MG63 (cell line): Measurements from ENCODE around the gene LNX1. TPM values are rescaled to one million over a fixed set of nuclear protein-coding genes. Genes with fewer than 3 reads are reported as not detected.

Experiments used
- DNase-seq: peaks from one replicate; pipeline ENCODE4 v3.0.0-alpha.2; 2020
- H3K27me3 ChIP-seq: fragments of 250-450 bp; sonication (Bioruptor Pico); 2 replicates; pipeline ENCODE4 v1.5.1; 2020; ENCODE audit warnings: mild to moderate bottlenecking, moderate library complexity
- H3K36me3 ChIP-seq: fragments of 250-450 bp; sonication (Bioruptor Pico); 2 replicates; pipeline ENCODE4 v1.5.1; 2020; ENCODE audit warnings: mild to moderate bottlenecking, moderate library complexity
- H3K4me3 ChIP-seq: fragments of 250-450 bp; sonication (Bioruptor Pico); 2 replicates; pipeline ENCODE4 v1.5.1; 2020; ENCODE audit warnings: mild to moderate bottlenecking, moderate library complexity
- H3K9me3 ChIP-seq: fragments of 250-450 bp; sonication (Bioruptor Pico); 2 replicates; pipeline ENCODE4 v1.5.1; 2020; ENCODE audit warnings: mild to moderate bottlenecking, moderate library complexity
- total RNA-seq: library from RNA; depleted of rRNA; stranded (reverse); fragments of >200 nt; shearing (Covaris generic); gene quantifications from 2 replicates; pipeline ENCODE4 v1.2.3, GENCODE V29; 2014; ENCODE audit warnings: low replicate concordance

Gene LNX1
- total RNA-seq, 1 experiment from 2014 or later = 16.5 TPM

DNA sequence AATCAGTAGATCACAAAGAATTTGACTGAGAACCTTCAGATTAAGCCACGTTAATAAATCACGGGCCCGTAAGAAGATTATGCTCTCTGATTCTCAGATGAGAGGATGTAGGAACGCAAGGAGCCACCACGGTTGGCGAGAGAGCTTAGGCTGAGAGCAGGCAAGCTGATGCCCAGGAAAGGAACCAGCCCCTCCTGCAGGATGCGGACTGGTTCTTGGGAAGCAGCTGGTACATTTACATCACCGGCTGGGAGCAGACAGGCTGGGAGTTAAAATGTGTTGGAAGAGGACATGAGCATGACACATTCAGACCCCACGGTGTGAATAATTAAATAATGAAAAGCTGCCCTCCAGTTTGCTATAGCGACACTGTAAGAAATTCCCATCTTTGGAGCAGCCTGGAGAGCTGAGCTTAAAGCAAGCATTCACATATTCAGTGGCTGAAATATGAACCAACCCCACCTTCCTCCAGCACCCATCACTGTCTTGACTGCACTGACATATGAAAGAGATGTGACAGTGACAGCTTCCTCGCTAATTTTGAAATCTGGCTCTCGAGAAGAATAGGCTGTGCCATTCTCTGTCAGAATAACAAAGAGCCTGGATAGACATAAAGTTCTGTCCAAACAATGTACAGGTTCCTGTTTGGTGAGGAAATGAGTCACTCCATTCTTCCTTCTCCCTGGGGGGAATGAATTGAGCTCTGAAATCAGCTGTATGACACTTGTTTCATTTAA lies 33.1 kb downstream of the LNX1 start:
- H3K27me3 ChIP-seq = no peaks in the 10 kb centered on the region
- H3K4me3 ChIP-seq = no peak overlapping the region
- H3K36me3 ChIP-seq = no peaks in the 10 kb centered on the region
- no peaks in the 10 kb centered on the region for H3K9me3 ChIP-seq
- DNase-seq = peak; percentile 46

DNA sequence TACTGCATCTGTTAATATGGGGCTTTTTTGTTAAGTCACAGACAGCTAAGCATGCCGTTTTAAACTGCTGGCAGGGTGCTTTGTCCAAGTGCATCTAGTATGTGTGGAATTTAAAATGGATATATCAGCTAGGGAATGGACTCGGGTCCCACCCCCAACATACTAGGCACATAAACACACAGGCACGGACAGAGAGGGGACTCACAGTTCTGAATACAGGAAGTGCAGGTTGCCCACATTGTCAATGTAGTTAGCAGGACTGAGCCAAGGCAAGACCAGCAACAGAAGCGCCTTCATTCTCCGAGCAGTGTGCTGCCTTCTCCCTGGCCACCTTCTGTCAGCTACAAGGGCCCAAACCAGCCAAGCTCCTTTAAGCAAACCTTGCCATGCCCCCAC lies 33.6 kb downstream of the LNX1 start:
- Histone ChIP-seq H3K4me3 (no peak overlapping the region), H3K9me3 (no peaks in the 10 kb centered on the region), H3K27me3 (no peaks in the 10 kb centered on the region), H3K36me3 (no peaks in the 10 kb centered on the region)
- no peak for DNase-seq

DNA sequence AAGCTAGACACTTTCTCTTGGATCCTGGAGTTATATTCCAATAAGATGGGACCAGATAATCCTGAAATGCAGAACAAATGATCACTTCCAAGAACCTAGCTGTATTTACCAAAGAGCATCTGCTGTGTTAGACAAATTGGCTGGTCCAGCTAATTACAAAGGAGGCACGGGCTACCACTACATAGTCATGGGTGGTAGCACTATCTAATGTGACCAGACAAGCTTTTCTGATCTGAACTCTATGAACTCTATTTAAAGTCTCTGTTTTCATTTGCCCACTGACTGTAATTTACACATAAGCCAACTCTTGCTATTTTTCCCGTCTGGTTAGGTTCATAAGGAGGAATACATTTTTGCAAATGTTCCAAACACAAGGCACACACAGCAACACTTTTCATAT lies 34.6 kb downstream of the LNX1 start:
- no peak overlapping the region for H3K4me3 ChIP-seq
- H3K27me3 ChIP-seq = no peaks in the 10 kb centered on the region
- peaks cover under 1% of the 10 kb centered on the region; the same call in 1 of the 2 replicates for H3K9me3 ChIP-seq
- no peak for DNase-seq
- no peaks in the 10 kb centered on the region for H3K36me3 ChIP-seq

DNA sequence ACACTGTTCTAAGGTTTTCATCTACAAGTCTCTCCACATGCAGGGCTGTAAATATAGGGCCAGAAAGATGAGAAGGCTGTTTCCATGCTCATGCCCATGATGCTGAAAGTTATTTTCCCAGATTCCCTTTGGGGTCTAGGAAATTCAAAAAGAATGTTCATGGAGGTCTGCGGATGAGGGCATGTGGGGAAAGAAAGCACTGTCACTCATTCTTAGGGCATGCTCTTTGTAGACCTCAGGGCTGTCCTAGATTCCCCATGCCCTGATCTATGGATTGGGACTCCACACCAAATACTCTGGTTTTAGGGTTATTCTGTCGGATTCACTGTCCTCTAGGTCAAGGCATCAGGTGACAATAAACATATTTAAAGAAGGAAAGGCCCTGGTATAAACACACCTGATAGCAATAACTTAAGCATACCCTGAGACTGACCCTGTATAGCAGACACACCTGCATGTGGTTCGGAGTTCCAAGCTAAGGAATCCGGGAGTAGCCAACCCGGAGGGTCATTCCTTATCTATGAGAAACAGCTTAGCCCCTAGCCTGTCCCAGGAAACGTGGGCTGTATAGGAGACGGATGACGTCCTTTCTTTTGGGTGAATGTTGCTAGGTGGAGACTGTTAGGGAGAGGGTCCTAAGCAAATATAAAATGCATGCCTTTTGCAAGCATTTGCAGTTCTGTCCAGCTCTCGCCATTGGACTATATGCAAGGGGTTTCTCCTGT lies 37.6 kb downstream of the LNX1 start:
- DNase-seq = no peak
- H3K27me3 ChIP-seq = no peaks in the 10 kb centered on the region
- H3K9me3 ChIP-seq = peaks cover 3% of the 10 kb centered on the region; the same call in 1 of the 2 replicates

DNA sequence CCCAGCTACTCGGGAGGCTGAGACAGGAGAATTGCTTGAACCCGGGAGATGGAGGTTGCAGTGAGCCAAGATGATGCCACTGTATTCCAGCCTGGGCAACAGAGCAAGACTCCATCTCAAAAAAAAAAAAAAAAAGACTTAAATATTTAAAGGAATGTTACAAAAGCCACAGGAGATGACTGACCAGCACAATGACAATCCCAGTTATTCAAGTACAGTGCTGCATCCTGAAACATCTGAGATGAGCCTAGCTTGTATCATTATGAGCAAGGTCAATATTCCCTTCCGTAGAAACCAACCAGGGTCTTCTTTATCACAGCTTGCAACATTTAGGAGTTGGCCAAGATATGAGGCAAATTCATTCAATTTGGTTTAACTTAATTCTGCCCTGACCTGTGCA lies 38.6 kb downstream of the LNX1 start:
- Histone ChIP-seq H3K9me3 (peaks cover 3% of the 10 kb centered on the region; the same call in 1 of the 2 replicates), H3K27me3 (no peaks in the 10 kb centered on the region), H3K4me3 (no peak overlapping the region), H3K36me3 (no peaks in the 10 kb centered on the region)
- DNase-seq = no peak

More for the DNA sequence above, 37.6 kb downstream of the LNX1 start:
- H3K36me3 ChIP-seq = no peaks in the 10 kb centered on the region
- H3K4me3 ChIP-seq = no peak overlapping the region

DNA sequence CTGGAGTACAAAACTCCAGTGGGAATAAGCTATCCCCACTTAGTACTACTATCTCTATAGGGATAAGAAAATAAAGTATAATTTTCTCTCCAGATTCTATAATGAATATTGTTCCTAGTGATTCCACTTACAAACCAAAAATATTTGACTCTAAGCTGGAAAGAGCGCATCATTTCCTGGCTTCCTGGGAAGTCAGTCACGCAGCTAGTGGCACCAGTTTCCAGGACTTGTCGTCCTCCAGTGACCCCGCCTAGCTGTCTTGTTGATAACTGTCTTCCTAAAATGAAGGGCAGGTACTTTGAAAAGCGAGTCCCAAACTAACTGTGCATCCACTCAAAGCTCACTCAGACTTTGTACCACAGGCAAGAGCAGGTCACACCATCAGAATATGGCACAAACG lies 39.3 kb downstream of the LNX1 start:
- Histone ChIP-seq H3K36me3 (no peaks in the 10 kb centered on the region), H3K27me3 (no peaks in the 10 kb centered on the region), H3K9me3 (peaks cover 3% of the 10 kb centered on the region; the same call in 1 of the 2 replicates), H3K4me3 (no peak overlapping the region)
- DNase-seq = peak; percentile 55

DNA sequence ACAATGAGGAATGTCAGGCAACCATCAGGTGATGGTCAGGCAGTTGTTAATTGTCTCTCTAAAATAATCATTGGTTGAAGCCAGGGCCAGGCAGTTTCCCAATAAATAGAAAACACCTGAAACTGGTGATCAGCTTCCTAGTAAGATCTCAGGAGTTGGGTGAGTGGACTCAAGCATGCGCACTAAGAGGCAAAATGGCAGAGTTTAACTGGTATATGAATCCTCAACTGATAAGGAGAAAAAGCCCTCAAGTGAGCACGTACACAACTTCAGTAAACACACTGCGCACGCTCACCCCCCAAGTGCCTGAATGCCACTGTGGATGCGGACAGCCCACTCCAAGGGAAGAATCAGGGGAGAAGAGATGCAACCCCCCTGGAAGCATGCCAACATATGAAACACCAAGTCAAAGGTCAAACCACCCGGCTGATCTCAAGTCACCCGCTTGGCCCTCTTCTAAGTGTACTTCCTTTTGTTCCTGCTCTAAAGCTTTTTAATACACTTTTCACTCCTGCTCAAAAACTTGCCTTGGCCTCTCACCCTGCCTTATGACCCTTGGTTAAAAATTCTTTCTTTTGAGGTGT lies 39.9 kb downstream of the LNX1 start:
- DNase-seq = no peak
- Histone ChIP-seq H3K27me3 (no peaks in the 10 kb centered on the region), H3K4me3 (no peak overlapping the region), H3K9me3 (peaks cover 3% of the 10 kb centered on the region; the same call in 1 of the 2 replicates), H3K36me3 (no peaks in the 10 kb centered on the region)

DNA sequence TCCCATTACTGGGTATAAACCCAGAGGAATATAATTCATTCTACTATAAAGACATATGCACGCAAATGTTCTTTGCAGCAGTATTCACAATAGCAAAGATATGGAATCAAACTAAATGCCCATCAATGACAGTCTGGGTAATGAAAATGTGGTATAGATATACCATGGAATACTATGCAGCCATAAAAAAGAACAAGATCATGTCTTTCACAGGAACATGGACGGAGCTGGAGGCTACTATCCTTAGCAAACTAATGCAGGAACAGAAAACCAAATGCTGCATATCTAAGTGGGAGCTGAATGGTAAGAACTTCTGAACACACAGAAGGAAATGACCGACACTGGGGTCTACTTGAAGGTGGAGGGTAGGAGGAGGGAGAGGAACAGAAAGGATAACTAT lies 42.6 kb downstream of the LNX1 start:
- DNase-seq = no peak
- H3K27me3 ChIP-seq = no peaks in the 10 kb centered on the region
- H3K36me3 ChIP-seq = no peaks in the 10 kb centered on the region
- peaks cover 3% of the 10 kb centered on the region; the same call in 1 of the 2 replicates for H3K9me3 ChIP-seq
- no peak overlapping the region for H3K4me3 ChIP-seq

DNA sequence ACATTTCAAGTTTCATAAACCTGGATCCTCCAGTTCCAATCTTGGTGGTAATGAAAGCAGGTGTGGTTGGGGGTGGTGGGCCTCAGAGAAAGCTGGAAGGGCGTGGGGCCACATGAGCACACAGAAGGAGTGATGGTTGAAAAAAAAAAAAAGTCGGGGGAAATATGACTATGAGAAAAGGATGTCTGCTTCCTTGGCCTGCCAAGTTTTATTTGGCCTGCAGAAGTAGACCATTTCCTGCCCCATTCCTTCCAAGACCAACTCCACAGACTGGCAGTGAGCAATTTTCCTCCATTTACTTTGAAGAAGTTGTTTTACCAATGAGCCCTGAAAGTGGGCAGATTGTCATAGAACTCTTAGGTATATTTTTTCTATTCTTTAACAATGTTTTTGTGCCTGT lies 43.3 kb downstream of the LNX1 start:
- peak; percentile 93 for DNase-seq
- Histone ChIP-seq H3K4me3 (no peak overlapping the region), H3K9me3 (peaks cover 3% of the 10 kb centered on the region; the same call in 1 of the 2 replicates), H3K36me3 (no peaks in the 10 kb centered on the region), H3K27me3 (no peaks in the 10 kb centered on the region)

DNA sequence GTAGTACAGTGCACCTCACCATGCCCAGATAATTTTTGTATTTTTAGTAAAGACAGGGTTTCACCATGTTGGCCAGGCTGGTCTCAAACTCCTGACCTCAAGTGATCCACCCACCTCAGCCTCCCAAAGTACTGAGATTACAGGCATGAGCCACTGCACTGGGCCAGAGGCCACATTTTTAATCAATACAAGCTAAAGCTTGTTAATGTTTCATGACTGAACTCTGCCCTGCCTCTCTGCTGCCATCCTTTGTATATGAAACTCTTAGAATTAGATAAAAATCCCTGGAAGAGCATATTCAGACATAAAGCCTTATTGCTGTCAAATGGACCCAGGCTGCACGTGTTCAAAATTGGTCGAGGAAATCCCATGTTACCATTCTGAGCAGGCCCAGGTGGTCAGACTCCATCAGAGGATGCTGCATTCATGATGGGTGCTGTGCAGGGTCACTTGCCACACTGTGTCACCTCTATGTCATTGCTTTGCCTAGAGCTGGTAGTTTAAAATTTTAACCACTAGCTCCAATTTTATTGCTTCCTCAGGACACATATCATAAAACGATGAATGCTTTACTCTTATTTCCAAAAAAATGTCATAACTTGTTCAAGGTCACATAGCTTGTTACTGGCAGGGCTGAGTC lies 45.2 kb downstream of the LNX1 start:
- DNase-seq = peak; percentile 61
- no peaks in the 10 kb centered on the region for H3K9me3 ChIP-seq
- no peaks in the 10 kb centered on the region for H3K36me3 ChIP-seq
- no peaks in the 10 kb centered on the region for H3K27me3 ChIP-seq
- H3K4me3 ChIP-seq = no peak overlapping the region

DNA sequence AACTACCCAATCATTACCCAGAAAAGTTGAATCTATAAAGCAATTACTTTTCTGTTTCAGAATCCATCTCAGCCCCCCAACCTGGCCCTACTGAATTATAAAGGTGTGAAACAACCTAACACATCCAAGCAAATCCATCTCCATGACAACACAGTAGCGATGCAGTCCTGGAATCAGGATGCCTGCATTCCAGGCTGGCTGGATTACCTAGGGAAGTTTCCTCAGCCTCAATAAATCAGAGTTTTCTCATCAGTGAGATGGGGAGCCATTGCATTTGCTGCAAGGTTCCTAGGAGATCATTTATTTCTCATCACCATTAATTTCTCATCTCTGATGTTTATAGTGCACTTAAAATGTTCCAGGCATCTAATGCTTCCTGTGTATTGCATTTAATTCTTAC lies 46.0 kb downstream of the LNX1 start:
- no peaks in the 10 kb centered on the region for H3K9me3 ChIP-seq
- H3K27me3 ChIP-seq = no peaks in the 10 kb centered on the region
- H3K36me3 ChIP-seq = no peaks in the 10 kb centered on the region
- DNase-seq = no peak
- no peak overlapping the region for H3K4me3 ChIP-seq

DNA sequence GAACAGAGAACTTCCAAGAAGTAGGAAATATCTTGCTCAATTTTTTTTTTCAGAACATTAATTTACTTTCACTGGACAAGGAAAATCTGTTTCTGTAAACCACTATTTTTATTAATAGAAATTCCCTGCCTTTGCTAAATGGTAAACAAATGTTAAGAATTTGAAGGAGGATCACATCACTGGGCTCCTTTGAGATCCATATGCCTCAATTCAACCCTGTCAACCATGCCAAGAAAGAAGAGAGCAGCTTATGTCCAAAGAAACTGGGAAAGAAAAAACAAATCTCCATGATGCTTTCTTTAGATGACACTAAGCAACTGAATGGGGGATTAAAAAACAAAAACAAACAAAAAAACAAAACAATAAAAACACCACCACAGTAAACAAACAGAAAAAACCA lies 47.7 kb downstream of the LNX1 start:
- DNase-seq = no peak
- Histone ChIP-seq H3K27me3 (no peaks in the 10 kb centered on the region), H3K4me3 (no peak overlapping the region)

DNA sequence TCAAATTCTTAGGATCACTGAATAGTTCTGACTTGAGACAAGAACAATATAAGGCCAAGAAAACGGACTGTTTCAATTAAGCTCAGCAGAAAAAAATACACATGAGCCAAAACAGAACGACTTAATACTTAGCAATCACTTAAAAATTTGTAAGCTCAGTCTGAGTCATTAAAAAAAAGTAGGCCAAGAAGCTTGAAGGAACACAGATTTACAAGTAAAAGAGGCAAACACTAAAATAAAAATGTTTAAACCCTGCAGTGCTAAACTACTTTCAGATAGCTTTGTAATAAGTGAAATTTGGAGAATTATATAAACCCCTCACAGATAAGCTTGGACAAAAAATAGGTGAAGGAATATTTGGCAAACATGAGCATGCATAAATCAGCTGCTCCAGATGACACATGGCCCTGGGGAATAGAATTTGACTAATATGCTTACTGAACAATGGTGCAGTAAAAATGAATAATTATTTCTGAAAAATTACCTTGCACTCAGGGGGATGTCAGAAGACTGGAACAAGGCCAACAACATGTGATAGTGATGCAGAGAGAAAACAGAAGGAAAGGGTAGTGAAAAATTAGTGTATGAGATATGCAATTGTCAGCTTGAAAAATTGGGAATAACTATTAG lies 49.6 kb downstream of the LNX1 start:
- Histone ChIP-seq H3K4me3 (no peak overlapping the region), H3K36me3 (no peaks in the 10 kb centered on the region), H3K9me3 (no peaks in the 10 kb centered on the region), H3K27me3 (no peaks in the 10 kb centered on the region)
- peak; percentile 51 for DNase-seq

More for the DNA sequence above, 47.7 kb downstream of the LNX1 start:
- Histone ChIP-seq H3K36me3 (no peaks in the 10 kb centered on the region), H3K9me3 (no peaks in the 10 kb centered on the region)

DNA sequence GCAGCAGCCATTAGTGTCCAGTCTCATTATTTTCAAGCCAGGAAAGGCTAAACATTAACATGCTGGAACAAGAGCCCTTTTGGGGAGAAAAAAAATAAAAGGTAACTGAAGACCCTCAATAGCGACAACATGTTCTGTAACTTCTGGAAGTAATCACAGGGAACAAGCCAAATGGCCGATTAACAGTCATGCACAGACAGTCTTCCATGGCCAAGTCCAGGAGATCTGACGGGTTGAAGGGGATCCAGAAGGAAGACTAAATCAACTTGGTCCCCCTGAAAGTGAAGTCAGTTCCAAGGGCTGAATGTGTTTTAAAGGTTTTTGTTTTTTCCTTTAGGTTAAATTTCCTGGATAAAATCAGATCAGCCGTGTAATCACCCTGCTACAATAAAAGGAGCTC lies 52.5 kb downstream of the LNX1 start:
- no peak for DNase-seq
- Histone ChIP-seq H3K4me3 (no peak overlapping the region), H3K27me3 (no peaks in the 10 kb centered on the region), H3K36me3 (no peaks in the 10 kb centered on the region), H3K9me3 (no peaks in the 10 kb centered on the region)

DNA sequence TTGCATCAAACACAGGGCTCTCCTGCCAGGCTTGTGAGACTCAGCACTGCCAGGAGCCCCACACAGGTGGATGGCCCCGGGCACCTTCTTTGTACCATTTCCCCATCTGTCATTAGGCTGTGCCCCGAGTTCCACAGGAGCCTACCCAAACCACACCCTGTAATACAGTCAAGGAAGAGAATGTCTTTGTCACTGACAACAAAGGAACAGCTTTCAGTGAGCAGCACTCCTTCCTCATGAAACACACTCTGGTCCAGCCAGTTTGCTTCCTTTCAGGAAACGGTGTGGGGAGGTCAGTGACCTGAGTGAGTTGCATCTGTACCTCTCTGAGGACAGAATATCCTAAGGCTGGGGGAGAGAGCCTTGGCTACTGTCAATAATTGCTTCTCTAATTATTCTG lies 53.7 kb downstream of the LNX1 start:
- Histone ChIP-seq H3K4me3 (no peak overlapping the region), H3K27me3 (no peaks in the 10 kb centered on the region), H3K36me3 (no peaks in the 10 kb centered on the region), H3K9me3 (no peaks in the 10 kb centered on the region)
- no peak for DNase-seq

DNA sequence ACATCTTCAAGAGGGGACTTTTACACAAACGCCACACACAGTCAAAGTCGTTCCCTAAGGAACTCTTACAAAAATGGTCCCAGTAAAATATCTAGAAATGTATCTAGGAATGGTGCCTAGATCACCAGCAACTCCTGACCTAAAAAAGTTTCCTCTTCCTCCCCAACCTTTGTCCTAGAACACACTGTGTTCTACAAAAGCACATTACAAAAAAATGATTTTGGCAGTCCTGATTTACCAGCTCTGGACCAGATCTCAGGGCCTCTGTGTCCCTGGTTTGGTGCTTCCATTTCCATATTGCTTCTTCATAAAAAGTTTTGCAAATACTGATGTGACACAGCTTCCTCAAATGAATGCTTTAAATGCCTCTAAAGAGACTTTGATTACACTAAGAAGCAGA lies 55.0 kb downstream of the LNX1 start:
- Histone ChIP-seq H3K4me3 (no peak overlapping the region), H3K36me3 (no peaks in the 10 kb centered on the region), H3K9me3 (no peaks in the 10 kb centered on the region), H3K27me3 (no peaks in the 10 kb centered on the region)
- DNase-seq = no peak

DNA sequence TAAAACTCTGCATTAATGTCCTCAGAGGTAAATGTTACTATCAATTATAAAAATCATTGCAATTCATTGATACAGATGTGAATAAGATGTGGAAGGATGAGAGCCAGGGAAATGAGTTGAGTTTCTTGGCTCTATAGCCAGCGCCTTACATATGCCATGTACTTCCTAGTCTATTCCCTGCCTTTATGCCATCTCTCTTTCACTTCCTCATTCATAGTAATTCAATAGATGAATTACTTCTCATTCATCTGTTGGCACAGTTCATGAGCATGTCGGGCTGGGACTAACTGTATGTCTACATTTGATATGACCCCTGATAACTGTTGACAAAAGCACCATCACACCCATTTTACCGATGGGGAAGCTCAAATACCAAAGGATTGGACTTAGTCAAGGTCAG lies 55.7 kb downstream of the LNX1 start:
- no peak for DNase-seq
- H3K27me3 ChIP-seq = no peaks in the 10 kb centered on the region
- H3K9me3 ChIP-seq = no peaks in the 10 kb centered on the region
- no peaks in the 10 kb centered on the region for H3K36me3 ChIP-seq
- H3K4me3 ChIP-seq = no peak overlapping the region
